ENCODE data around the gene ARID1B. TPM values are rescaled to one million over a fixed set of nuclear protein-coding genes. Genes with fewer than 3 reads are reported as not detected.

ARID1B gene
- total RNA-seq, 2 experiments from 2014 or later = 36.9 to 38.9 TPM

GRCh38 chr6:157240059-157240959, 463.1 kb downstream of the ARID1B start:
- Mint-ChIP-seq H3K9me3 (no peaks in the 10 kb centered on the region), H3K4me3 (no peak overlapping the region), H3K4me1 (ENCODE audit: low read depth) (peaks cover 7% of the 10 kb centered on the region), H3K27me3 (peaks cover 19% of the 10 kb centered on the region), H3K36me3 (ENCODE audit: low read depth) (peaks cover 1% of the 10 kb centered on the region), H3K27ac (no peak overlapping the region)
- CTCF ChIA-PET = no interaction called here
- POLR2A ChIA-PET = no interaction called here
- no peak for ATAC-seq
- TF ChIP-seq CTCF (IDR thresholded peaks at IDR 0.05) = no peak
- no peak for DNase-seq
- intact Hi-C loops (cut with micrococcal nuclease) = no loop called here

GRCh38 chr6:157240960-157241311, 463.8 kb downstream of the ARID1B start:
- H3K27me3 Mint-ChIP-seq = peaks cover 14% of the 10 kb centered on the region
- H3K36me3 Mint-ChIP-seq (ENCODE audit: low read depth) = peaks cover 1% of the 10 kb centered on the region
- POLR2A ChIA-PET = no interaction called here
- no peaks in the 10 kb centered on the region for H3K9me3 Mint-ChIP-seq
- H3K27ac Mint-ChIP-seq = no peak overlapping the region
- no peak overlapping the region for H3K4me3 Mint-ChIP-seq
- H3K4me1 Mint-ChIP-seq (ENCODE audit: low read depth) = peaks cover 2% of the 10 kb centered on the region
- CTCF ChIA-PET = no interaction called here
- ATAC-seq (no peak), DNase-seq (no peak)
- intact Hi-C loops (cut with micrococcal nuclease) = no loop called here
- no peak for TF ChIP-seq CTCF (IDR thresholded peaks at IDR 0.05)

GRCh38 chr6:157242791-157243190, 465.6 kb downstream of the ARID1B start:
- Mint-ChIP-seq H3K9me3 (no peaks in the 10 kb centered on the region), H3K27me3 (peaks cover 5% of the 10 kb centered on the region), H3K36me3 (ENCODE audit: low read depth) (no peaks in the 10 kb centered on the region), H3K4me1 (ENCODE audit: low read depth) (no peaks in the 10 kb centered on the region), H3K27ac (no peak overlapping the region), H3K4me3 (no peak overlapping the region)
- no peak for ATAC-seq
- intact Hi-C loops (cut with micrococcal nuclease) = no loop called here
- no peak for DNase-seq
- ChIA-PET POLR2A (no interaction called here), CTCF (no interaction called here)
- no peak for TF ChIP-seq CTCF (IDR thresholded peaks at IDR 0.05)

GRCh38 chr6:157244175-157244574, 467.0 kb downstream of the ARID1B start:
- H3K4me3 Mint-ChIP-seq = no peak overlapping the region
- intact Hi-C loops (cut with micrococcal nuclease) = no loop called here
- H3K27me3 Mint-ChIP-seq = peaks cover 1% of the 10 kb centered on the region
- H3K4me1 Mint-ChIP-seq (ENCODE audit: low read depth) = no peaks in the 10 kb centered on the region
- H3K27ac Mint-ChIP-seq = no peak overlapping the region
- no peak for ATAC-seq
- H3K9me3 Mint-ChIP-seq = peaks cover 6% of the 10 kb centered on the region
- no peak for TF ChIP-seq CTCF (IDR thresholded peaks at IDR 0.05)
- ChIA-PET CTCF (interaction anchor here (0.7 to 2.7 kb wide), 3 partner anchors 8 to 31 kb away, joined by 3 to 12 read pairs (median 3); no protein-coding TSS in a partner anchor), POLR2A (no interaction called here)
- DNase-seq = no peak
- no peaks in the 10 kb centered on the region for H3K36me3 Mint-ChIP-seq (ENCODE audit: low read depth)

DNA sequence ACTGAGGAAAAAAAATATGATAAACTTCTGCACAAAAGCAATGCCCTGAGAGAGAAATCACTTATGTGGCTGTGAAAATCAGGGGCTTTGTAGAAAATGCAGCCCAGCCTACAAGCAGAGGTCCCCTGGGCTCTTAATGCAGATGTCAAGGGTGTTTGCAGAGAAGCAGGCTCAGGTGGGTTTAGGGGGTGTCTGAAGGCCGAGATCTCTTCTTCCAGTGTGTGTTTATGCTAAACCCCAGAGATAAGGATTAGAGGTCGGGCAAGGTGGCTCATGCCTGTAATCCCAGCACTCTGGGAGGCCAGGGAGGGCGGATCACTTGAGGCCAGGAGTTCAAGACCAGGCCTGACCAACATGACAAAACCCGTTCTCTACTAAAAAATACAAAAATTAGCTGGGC, 467.6 kb downstream of the ARID1B start:
- H3K36me3 Mint-ChIP-seq (ENCODE audit: low read depth) = no peaks in the 10 kb centered on the region
- DNase-seq (no peak), ATAC-seq (no peak)
- CTCF ChIA-PET = interaction anchor here (1.2 to 2.7 kb wide), 2 partner anchors 9 to 30 kb away, joined by 3 to 12 read pairs; no protein-coding TSS in a partner anchor
- H3K4me1 Mint-ChIP-seq (ENCODE audit: low read depth) = no peaks in the 10 kb centered on the region
- H3K27me3 Mint-ChIP-seq = peaks cover 1% of the 10 kb centered on the region
- H3K27ac Mint-ChIP-seq = no peak overlapping the region
- intact Hi-C loops (cut with micrococcal nuclease) = no loop called here
- H3K9me3 Mint-ChIP-seq = peaks cover 6% of the 10 kb centered on the region
- TF ChIP-seq CTCF (IDR thresholded peaks at IDR 0.05) = no peak
- POLR2A ChIA-PET = no interaction called here
- H3K4me3 Mint-ChIP-seq = no peak overlapping the region

Data from activated CD8-positive, alpha-beta T cell treated with anti-CD3 and anti-CD28 coated beads for 36 hours (primary cell).